Psoas muscle (tissue), 8 donors: ENCODE measurements around the gene ATP8B1. TPM values are rescaled to one million over a fixed set of nuclear protein-coding genes. Genes with fewer than 3 reads are reported as not detected.

Experiments
- ATAC-seq, 4 donors: fragments of 200-7000 bp; cut with Tn5 transposase; one replicate each; pipeline ENCODE4 v1.9.1; 2020; ENCODE audit warnings: moderate library complexity in 3 of 4, mild to moderate bottlenecking in 2 of 4
- DNase-seq, 2 donors: peaks; one replicate each; pipeline ENCODE4 v3.0.0-alpha.2; 2020
- H3K27ac ChIP-seq: fragments of 200-600 bp; one replicate; pipeline ENCODE4 v1.8.0; 2022
- H3K27me3 ChIP-seq, 3 donors: fragments of 200-600 bp in 1 of 3; one replicate each; pipeline versions ENCODE4 v1.6.1 to v1.8.0; 2013 to 2022; ENCODE audit warnings: low read length in 2 of 3, mild to moderate bottlenecking in 2 of 3, moderate library complexity in 1 of 3; ENCODE audit not compliant: insufficient read depth in 3 of 3
- H3K36me3 ChIP-seq, 2 donors: fragments of 200-600 bp in 1 of 2; one replicate each; pipeline versions ENCODE4 v1.6.1 to v1.8.0; 2013 to 2022; ENCODE audit warnings: low read depth in 1 of 2, mild to moderate bottlenecking in 1 of 2, moderate library complexity in 1 of 2; ENCODE audit not compliant: insufficient read depth in 1 of 2
- H3K4me1 ChIP-seq: fragments of 200-600 bp; one replicate; pipeline ENCODE4 v1.8.0; 2022
- H3K4me3 ChIP-seq: fragments of 200-600 bp; one replicate; pipeline ENCODE4 v1.8.0; 2022; ENCODE audit warnings: mild to moderate bottlenecking
- H3K9me3 ChIP-seq: fragments of 200-600 bp; one replicate; pipeline ENCODE4 v1.8.0; 2022
- WGBS, 3 donors: extraction: QIAGEN DNeasy Blood & Tissue Kit; methylation state at CpG; one replicate each; pipeline versions ENCODE4 v1.1.6 to v1.1.7; 2013; 5-methylcytosine and 5-hydroxymethylcytosine counted together
- intact Hi-C, 2 donors: fragments of 100-400 bp; cut with DNase I; formaldehyde crosslinking; loops; one replicate each; pipeline versions ENCODE4 v1.11.0 to v1.14.2; 2022
- polyA plus RNA-seq, 3 donors: library from polyadenylated mRNA; stranded (reverse); fragments of 200-250 nt; gene quantifications; one replicate each; pipeline ENCODE4 v1.2.3, GENCODE V29; 2013
- total RNA-seq, 4 donors: library from RNA; stranded (reverse); fragmentation: NEBNext Ultra II Directional in 2 of 4; extraction: Animal tissue kit (Norgen Biotek cat#: 25700) in 2 of 4; gene quantifications; one replicate each; pipeline versions ENCODE4 v1.2.1 to v1.2.4, GENCODE V29; 2021 to 2023
- TF ChIP-seq, protein P1 (sequence below): fragments of 200-600 bp; IDR thresholded peaks from one replicate; pipeline ENCODE4 v1.8.0; 2022; ENCODE audit warnings: antibody characterized with exemption
- donor health status: healthy with polysubstance abuse.
- donor health status: DM: no; HTN: no; CAD: no; lungs with moderate emphysema.
- donor health status: Bipolar disorder and iron deficiency.
- donor health status: healthy.
- donor health status: DM: yes; HTN: yes; CAD: no.
- donor health status: DM: no; HTN: no; CAD: no.
- donor health status: DM: no; HTN: no; CAD: no.
- donor health status: DM: yes; HTN: yes; CAD: no.

Gene ATP8B1
- total and polyA plus RNA-seq, 7 donors = 0.45 to 2.5 (median 1.2) TPM

DNA sequence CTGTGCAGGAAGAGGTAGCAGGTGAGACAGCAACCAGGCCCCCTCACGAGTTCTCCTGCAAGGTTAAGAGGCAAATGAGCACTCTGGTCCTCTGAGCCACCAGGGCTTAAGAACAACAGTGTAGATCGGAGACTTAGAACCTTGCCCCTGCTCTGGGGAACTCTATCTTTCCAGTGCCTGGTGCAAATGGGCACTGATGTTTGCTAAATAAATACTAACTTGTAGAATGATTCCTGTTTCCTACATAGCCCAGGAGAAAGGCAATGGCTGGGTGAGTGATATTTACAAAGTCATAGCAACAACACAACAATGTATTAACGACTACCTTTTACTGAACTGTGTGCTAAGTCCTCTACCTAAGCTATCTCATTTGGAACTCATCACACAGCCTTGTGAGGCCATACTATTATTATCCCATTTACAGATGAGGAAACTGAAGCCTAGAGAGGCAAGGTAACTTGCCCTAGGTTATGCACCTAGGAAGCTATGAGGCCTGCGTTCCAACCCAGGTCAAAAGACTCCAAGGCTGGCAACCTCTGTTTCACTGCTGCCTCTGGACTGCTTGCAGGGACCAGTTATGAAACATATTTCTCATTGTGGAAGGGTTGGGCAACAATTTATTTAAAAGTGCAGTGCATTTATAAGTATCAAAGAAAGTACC is 4.3 kb downstream of the ATP8B1 start:
- H3K4me3 ChIP-seq = no peak overlapping the region
- DNase-seq (no peak), ATAC-seq (no peak)
- peaks cover 10% of the 10 kb centered on the region for H3K4me1 ChIP-seq
- H3K36me3 ChIP-seq = no peaks in the 10 kb centered on the region
- TF ChIP-seq, protein P1, sequence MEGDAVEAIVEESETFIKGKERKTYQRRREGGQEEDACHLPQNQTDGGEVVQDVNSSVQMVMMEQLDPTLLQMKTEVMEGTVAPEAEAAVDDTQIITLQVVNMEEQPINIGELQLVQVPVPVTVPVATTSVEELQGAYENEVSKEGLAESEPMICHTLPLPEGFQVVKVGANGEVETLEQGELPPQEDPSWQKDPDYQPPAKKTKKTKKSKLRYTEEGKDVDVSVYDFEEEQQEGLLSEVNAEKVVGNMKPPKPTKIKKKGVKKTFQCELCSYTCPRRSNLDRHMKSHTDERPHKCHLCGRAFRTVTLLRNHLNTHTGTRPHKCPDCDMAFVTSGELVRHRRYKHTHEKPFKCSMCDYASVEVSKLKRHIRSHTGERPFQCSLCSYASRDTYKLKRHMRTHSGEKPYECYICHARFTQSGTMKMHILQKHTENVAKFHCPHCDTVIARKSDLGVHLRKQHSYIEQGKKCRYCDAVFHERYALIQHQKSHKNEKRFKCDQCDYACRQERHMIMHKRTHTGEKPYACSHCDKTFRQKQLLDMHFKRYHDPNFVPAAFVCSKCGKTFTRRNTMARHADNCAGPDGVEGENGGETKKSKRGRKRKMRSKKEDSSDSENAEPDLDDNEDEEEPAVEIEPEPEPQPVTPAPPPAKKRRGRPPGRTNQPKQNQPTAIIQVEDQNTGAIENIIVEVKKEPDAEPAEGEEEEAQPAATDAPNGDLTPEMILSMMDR = no peak
- no peaks in the 10 kb centered on the region for H3K9me3 ChIP-seq
- WGBS, 3 donors = 84 to 91% (median 91%) methylated on average over 4 of the region's 4 CpGs
- intact Hi-C loops = no loop called here
- no peak overlapping the region for H3K27ac ChIP-seq
- H3K27me3 ChIP-seq = peaks cover 0 to 4% (median 0%) of the 10 kb centered on the region in 3 donors

DNA sequence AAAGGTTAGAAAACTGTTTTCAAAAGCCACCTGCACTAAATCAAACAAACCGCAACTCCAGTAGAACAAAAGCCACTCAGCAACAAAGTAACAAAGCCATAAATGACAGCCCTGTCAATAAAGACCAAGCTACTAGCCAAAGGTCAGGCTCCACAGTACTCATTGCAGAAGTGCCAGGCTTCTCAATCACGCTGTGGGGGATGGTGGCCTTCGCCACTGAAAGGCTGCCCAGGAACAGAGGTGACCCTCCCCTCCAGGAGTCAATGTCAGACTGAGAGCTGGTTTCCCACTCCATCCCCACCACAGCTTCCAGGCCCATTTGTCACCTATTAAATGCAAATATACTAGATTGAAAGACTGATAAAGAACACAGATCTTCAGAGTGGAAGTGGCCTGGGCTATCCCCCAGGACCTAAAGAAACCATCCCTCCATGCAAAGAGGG is 5.9 kb downstream of the ATP8B1 start:
- H3K4me3 ChIP-seq = no peak overlapping the region
- DNase-seq (no peak), ATAC-seq (peak in 3 of 4 donors; percentile 48 to 63 (median 54))
- no peaks in the 10 kb centered on the region for H3K9me3 ChIP-seq
- intact Hi-C loops = no loop called here
- no peaks in the 10 kb centered on the region for H3K36me3 ChIP-seq
- H3K27me3 ChIP-seq = peaks cover 0 to 4% (median 0%) of the 10 kb centered on the region in 3 donors
- 46 to 62% (median 61%) methylated on average over 3 of the region's 3 CpGs for WGBS, 3 donors
- no peak overlapping the region for H3K27ac ChIP-seq
- TF ChIP-seq, protein P1 = no peak
- H3K4me1 ChIP-seq = peaks cover 22% of the 10 kb centered on the region

DNA sequence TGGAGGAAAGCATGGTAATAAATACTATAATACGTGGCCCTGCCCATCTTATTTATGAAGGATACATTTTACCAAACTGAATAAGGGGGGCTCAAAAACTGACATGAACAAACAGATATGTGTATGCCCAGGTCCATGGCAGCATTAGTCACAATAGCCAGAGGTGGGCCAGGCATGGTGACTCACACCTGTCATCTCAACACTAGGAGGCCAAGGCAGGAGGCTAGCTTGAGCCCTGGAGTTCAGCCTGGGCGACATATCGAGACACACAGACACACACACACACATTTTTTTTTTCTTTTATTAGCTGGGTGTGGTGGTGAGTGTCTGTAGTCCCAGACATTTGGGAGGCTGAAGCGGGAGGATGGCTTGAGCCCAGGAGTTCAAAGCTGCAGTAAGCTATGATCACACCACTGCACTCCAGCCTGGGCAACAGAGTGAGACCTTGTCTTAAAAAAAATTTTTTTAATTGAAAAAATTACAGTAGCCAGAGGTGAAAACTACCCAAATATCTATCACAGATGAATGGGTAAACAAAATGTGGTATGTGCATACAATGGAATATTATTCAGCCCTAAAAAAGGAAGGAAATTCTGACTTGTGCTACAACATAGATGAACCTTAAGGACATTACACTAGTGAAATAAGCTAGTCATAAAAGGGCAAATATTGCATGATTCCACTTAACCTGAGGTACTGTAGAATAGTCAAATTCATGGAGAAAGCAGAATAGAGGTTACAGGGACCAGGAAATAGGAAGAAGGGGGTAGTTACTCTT is 8.0 kb downstream of the ATP8B1 start:
- TF ChIP-seq, protein P1 = no peak
- no peaks in the 10 kb centered on the region for H3K36me3 ChIP-seq

DNA sequence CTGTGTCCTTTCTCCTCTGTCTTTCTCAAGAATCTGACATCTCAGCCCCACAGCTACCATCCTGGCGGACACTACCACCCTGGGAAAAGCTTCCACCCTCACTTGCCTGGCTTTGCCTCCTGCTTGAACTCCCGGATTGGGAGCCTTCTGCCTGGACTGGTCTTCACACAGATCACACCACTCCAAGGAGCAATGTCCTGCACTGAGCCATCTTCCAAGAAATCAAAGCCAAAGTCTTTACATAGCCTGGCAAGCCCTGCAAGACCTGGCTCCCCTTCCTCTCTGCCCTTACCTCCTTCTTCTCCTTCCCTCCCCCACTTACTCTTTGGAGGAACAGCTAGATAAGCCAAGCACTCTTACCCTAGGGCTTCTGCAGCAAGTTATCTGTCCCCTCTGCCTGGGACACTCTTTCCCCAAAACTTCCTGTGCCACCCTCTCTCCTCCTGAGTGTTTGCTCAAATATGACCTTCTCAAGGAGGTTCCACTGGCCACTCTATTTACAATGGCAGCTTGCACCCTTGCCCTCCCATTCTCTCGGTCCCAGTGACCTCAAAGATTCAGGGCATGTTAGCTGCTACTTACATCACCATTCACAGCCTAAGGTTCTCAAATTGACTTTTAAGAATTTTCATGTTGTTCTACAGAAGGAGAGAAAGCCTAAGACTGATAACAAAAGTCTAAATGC is 9.7 kb downstream of the ATP8B1 start:
- H3K27me3 ChIP-seq = no peaks in the 10 kb centered on the region
- intact Hi-C loops = no loop called here
- no peak for DNase-seq
- peak overlapping the region; percentile 66 for H3K27ac ChIP-seq
- peaks cover 36% of the 10 kb centered on the region for H3K4me1 ChIP-seq
- H3K9me3 ChIP-seq = no peaks in the 10 kb centered on the region
- ATAC-seq = peak in 1 of 4 donors; percentile 32
- H3K4me3 ChIP-seq = peak overlapping the region; percentile 48
- TF ChIP-seq, protein P1 = no peak
- WGBS, 3 donors = 30 to 53% (median 42%) methylated on average over 3 of the region's 3 CpGs
- no peaks in the 10 kb centered on the region for H3K36me3 ChIP-seq

More for the DNA sequence above, 8.0 kb downstream of the ATP8B1 start:
- ATAC-seq (no peak), DNase-seq (no peak)
- Histone ChIP-seq H3K27me3 (no peaks in the 10 kb centered on the region), H3K4me3 (no peak overlapping the region), H3K9me3 (no peaks in the 10 kb centered on the region), H3K27ac (no peak overlapping the region), H3K4me1 (peaks cover 22% of the 10 kb centered on the region)
- intact Hi-C loops = no loop called here
- WGBS, 3 donors = 95 to 99% (median 96%) methylated on average over 4 of the region's 4 CpGs
